HFFc6 (cell line): ENCODE data around the gene PCSK6. TPM values are rescaled to one million over a fixed set of nuclear protein-coding genes. Genes with fewer than 3 reads are reported as not detected.
"Not testable (repeated sequence)": the region's sequence is repeated elsewhere in the genome, so short reads cannot be mapped to it uniquely, and the experiment has no call there.

Source experiments
- DNase-seq: peaks from one replicate; pipeline ENCODE4 v3.0.0-alpha.2; 2018
- H3K27ac Mint-ChIP-seq: 2 replicates; pipeline ENCODE4 v1.8.0; 2020; ENCODE audit warnings: mild to moderate bottlenecking, mixed read lengths
- H3K27me3 Mint-ChIP-seq: 2 replicates; pipeline ENCODE4 v1.8.0; 2021; ENCODE audit warnings: mild to moderate bottlenecking, moderate library complexity, mixed read lengths; ENCODE audit not compliant: insufficient read depth
- H3K36me3 Mint-ChIP-seq: 2 replicates; pipeline ENCODE4 v1.8.0; 2021; ENCODE audit warnings: low read depth, mixed read lengths
- H3K4me1 Mint-ChIP-seq: 2 replicates; pipeline ENCODE4 v1.8.0; 2020; ENCODE audit warnings: low read depth, mixed read lengths
- H3K4me3 Mint-ChIP-seq: 2 replicates; pipeline ENCODE4 v1.8.0; 2020; ENCODE audit warnings: mild to moderate bottlenecking, moderate library complexity, mixed read lengths
- H3K9me3 Mint-ChIP-seq: 2 replicates; pipeline ENCODE4 v1.8.0; 2020; ENCODE audit warnings: mild to moderate bottlenecking, mixed read lengths
- total RNA-seq, 6 experiments: library from RNA; stranded (reverse); fragmentation: NEBNext Ultra II Directional; extraction: Animal tissue kit (Norgen Biotek cat#: 25700); gene quantifications; 2 replicates in 1 of 6; 3 replicates in 5 of 6; pipeline ENCODE4 v1.2.3, GENCODE V29; 2021
- TF ChIP-seq, protein P1 (sequence below): fragments of 200-600 bp; sonication (generic); IDR thresholded peaks from 2 replicates; pipeline ENCODE4 v1.5.0; 2021; ENCODE audit warnings: antibody characterized with exemption, mild to moderate bottlenecking

The PCSK6 gene
- total RNA-seq, 6 experiments from 2014 or later: not detected

DNA sequence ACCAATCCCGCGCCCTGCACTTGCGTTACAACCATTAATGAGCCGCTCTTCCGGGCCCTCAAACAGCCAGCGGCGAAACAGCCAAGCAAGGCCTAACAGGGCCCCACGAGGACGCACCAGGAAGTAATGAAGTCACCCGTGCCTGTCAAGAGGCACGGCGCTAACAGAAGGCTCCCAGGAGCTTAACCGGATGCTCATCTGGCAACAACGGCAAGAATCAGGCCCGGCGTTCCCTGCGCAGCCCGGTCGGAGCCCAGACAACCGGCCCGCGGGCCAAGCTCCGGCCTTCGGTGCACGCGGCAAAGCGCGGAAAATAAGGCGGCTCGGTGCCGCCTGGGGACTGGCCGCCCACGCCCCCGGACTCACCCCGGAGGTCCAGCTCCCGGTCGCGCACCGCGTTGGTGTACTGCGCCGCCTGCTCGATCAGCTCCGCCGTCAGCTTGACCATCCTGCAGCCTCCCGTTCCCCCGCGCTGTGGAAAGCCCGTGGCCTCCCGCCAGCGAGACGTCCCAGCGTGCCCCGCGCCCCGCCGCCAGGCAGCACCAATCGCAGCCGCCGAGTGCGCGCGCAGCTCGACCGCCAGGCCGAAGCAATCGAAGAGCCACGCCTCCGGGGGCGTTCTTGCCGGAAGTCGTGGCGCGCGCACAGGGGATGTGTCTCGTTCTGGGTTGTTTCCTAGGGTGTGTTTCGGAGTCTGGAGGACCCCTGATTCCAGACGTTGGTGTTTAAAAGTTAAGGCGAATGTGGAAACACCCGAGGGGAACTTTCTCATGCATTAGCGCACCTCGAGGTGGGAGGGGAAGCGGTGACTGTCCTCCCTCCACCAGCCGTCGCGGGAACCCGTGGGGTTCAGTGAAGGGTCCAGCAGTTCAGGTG, 194.5 kb downstream of the PCSK6 start, which contains the start of gene SNRPA1:
Gene SNRPA1 (minus strand): TSS at position 518 of the 876 bp plus-strand sequence. CDS start 70 bp downstream, at position 448.
- H3K27me3 Mint-ChIP-seq: no peaks in the 10 kb centered on the region; the same call in 1 of the 2 replicates
- peak within 1 kb of the TSS; percentile 95 for H3K27ac Mint-ChIP-seq
- peaks cover 17% of the 10 kb centered on the region for H3K36me3 Mint-ChIP-seq
- peak within 1 kb of the TSS; percentile 99 for H3K4me3 Mint-ChIP-seq
- peaks cover 7% of the 10 kb centered on the region; the same call in 1 of the 2 replicates for H3K9me3 Mint-ChIP-seq
- peaks cover 40% of the 10 kb centered on the region for H3K4me1 Mint-ChIP-seq
- TF ChIP-seq, protein P1, sequence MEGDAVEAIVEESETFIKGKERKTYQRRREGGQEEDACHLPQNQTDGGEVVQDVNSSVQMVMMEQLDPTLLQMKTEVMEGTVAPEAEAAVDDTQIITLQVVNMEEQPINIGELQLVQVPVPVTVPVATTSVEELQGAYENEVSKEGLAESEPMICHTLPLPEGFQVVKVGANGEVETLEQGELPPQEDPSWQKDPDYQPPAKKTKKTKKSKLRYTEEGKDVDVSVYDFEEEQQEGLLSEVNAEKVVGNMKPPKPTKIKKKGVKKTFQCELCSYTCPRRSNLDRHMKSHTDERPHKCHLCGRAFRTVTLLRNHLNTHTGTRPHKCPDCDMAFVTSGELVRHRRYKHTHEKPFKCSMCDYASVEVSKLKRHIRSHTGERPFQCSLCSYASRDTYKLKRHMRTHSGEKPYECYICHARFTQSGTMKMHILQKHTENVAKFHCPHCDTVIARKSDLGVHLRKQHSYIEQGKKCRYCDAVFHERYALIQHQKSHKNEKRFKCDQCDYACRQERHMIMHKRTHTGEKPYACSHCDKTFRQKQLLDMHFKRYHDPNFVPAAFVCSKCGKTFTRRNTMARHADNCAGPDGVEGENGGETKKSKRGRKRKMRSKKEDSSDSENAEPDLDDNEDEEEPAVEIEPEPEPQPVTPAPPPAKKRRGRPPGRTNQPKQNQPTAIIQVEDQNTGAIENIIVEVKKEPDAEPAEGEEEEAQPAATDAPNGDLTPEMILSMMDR: 0 out of 2 replicates have a peak, but pooled peaks have one; percentile 6
- peak; percentile 95 for DNase-seq

DNA sequence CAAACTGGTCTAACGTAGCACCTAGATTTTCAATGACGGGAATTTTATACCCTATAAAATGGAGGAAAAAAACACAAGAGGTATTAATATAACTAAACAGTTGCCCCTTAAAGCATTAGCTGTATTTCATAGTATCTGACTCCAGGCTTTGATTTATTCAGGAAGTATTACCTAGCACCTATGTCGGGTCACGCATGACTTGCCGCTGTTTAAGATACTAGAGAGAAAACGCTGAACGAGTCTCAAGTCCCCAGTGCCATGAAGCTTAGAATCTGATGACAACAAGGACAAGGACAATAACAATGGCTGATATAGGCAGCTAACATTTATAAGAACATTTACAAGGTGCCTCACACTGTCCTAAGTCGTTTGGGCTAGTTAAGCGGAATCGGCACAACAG, 196.4 kb downstream of the PCSK6 start:
- DNase-seq: no peak
- TF ChIP-seq, protein P1: no peak
- Mint-ChIP-seq H3K4me1 (peaks cover 46% of the 10 kb centered on the region), H3K36me3 (peaks cover 27% of the 10 kb centered on the region), H3K27me3 (peaks cover 2% of the 10 kb centered on the region; the same call in 1 of the 2 replicates), H3K4me3 (peak overlapping the region; percentile 99), H3K27ac (peak overlapping the region; percentile 95), H3K9me3 (peaks cover 7% of the 10 kb centered on the region; the same call in 1 of the 2 replicates)

DNA sequence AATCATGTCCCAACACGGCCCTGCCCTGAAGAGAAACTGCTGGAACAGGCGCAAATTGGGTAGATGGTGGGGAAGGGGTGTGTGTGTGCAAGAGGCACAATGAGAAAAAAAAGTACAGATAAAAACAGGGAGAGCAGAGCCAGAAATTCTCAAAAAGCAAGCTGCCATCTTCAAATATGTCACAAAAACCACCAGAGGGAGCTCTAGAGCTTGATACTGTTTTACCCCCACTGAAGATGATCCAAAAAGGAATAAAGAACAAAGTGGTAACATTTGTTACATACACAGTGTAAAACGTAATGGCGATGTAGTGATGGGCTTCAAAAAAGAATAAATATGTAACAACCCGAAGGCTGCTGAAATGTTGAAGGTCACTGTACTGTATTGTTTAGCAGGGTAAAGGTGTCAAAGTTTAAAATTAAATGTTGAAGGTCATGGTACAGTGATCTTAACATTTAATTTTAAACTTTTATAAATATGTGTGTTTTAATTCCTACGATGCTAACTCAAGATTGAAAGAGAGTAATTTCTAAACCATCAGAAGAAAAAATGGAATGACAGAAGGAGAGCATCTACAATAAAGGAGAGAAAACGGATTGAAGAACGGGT, 200.5 kb downstream of the PCSK6 start:
- Mint-ChIP-seq H3K9me3 (peaks cover 7% of the 10 kb centered on the region; the same call in 1 of the 2 replicates), H3K36me3 (peaks cover 33% of the 10 kb centered on the region), H3K27ac (peak overlapping the region; percentile 18; the same call in 1 of the 2 replicates), H3K4me3 (no peak overlapping the region), H3K27me3 (peaks cover 2% of the 10 kb centered on the region; the same call in 1 of the 2 replicates), H3K4me1 (peaks cover 27% of the 10 kb centered on the region)
- DNase-seq: peak; percentile 53
- TF ChIP-seq, protein P1: peak; percentile 87

DNA sequence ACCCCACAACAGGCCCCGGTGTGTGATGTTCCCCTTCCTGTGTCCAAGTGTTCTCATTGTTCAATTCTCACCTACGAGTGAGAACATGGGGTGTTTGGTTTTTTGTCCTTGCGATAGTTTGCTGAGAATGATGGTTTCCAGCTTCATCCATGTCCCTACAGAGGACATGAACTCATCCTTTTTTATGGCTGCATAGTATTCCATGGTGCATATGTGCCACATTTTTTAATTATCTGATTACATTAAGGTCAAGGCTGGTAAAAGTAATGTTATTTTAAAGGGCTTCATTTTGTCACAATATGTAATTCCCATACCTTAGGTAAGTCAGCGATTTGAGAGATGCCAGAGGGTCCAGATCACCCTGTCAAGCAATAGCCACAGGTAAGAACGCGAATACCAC, 202.2 kb downstream of the PCSK6 start:
- H3K27me3 Mint-ChIP-seq, H3K4me3 Mint-ChIP-seq, H3K9me3 Mint-ChIP-seq, DNase-seq, H3K27ac Mint-ChIP-seq: not testable (repeated sequence)
- H3K36me3 Mint-ChIP-seq: peaks cover 30% of the 10 kb centered on the region
- H3K4me1 Mint-ChIP-seq: peaks cover 16% of the 10 kb centered on the region

DNA sequence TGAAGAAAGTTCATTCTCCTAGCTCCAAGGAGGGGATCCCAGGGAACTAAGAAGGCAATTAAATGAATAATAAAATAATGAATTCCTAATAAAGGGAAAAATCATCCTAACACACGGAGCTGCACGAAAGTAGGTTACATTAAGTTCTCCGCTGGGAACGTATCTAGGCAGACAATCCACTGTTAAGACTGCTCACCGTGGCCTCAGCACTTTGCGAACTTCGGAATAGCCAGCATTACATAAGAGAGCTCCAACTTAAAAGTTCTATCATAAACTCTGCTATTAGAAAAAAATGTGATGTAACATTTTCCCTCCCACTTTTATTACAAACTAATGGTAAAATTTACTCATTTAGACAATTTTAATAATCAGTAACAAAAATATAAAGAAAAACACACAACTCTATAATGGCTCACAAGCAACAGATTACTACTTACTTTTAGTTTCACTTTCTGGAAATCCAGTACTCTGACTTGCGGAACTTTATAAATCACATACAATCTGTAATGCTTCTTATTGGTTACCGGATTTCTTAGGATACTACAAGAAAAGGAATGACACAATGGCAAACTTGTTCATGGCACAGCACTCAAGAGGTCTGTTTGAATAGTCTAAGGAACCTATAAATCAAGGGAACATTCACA, 202.9 kb downstream of the PCSK6 start:
- Mint-ChIP-seq H3K36me3 (peaks cover 34% of the 10 kb centered on the region), H3K4me3 (no peak overlapping the region)

More for the DNA sequence above, 202.9 kb downstream of the PCSK6 start:
- H3K27me3 Mint-ChIP-seq: peaks cover 2% of the 10 kb centered on the region; the same call in 1 of the 2 replicates
- DNase-seq: no peak
- TF ChIP-seq, protein P1: no peak
- H3K4me1 Mint-ChIP-seq: peaks cover 8% of the 10 kb centered on the region
- H3K27ac Mint-ChIP-seq: no peak overlapping the region
- H3K9me3 Mint-ChIP-seq: no peaks in the 10 kb centered on the region
